Measurements from ENCODE around the gene SUSD1.

- TF ChIP-seq CTCF (conservative IDR thresholded peaks at IDR 0.05; ENCODE audit: low read depth, low read length), result no peak
- no peak for TF ChIP-seq EZH2phosphoT487 (IDR thresholded peaks at IDR 0.05; ENCODE audit: borderline replicate concordance, low read length)
- TF ChIP-seq EZH2 (IDR thresholded peaks at IDR 0.05; ENCODE audit: low read length, unreplicated experiment), result no peak
Measured at GRCh38 chr9:111991179-111991578, 183.9 kb downstream of the SUSD1 start.

All from PC-3 (cell line).